Thoracic aorta endothelial cell (primary cell): ENCODE data around the gene TNNI3K. TPM values are rescaled to one million over a fixed set of nuclear protein-coding genes. Genes with fewer than 3 reads are reported as not detected.

Experiments used
- total RNA-seq: library from RNA; depleted of rRNA; stranded (reverse); fragments of >200 nt; gene quantifications from 2 replicates; pipeline ENCODE4 v1.2.3, GENCODE V29; 2012

TNNI3K gene, protein sequence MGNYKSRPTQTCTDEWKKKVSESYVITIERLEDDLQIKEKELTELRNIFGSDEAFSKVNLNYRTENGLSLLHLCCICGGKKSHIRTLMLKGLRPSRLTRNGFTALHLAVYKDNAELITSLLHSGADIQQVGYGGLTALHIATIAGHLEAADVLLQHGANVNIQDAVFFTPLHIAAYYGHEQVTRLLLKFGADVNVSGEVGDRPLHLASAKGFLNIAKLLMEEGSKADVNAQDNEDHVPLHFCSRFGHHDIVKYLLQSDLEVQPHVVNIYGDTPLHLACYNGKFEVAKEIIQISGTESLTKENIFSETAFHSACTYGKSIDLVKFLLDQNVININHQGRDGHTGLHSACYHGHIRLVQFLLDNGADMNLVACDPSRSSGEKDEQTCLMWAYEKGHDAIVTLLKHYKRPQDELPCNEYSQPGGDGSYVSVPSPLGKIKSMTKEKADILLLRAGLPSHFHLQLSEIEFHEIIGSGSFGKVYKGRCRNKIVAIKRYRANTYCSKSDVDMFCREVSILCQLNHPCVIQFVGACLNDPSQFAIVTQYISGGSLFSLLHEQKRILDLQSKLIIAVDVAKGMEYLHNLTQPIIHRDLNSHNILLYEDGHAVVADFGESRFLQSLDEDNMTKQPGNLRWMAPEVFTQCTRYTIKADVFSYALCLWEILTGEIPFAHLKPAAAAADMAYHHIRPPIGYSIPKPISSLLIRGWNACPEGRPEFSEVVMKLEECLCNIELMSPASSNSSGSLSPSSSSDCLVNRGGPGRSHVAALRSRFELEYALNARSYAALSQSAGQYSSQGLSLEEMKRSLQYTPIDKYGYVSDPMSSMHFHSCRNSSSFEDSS
- not detected in 2 replicates for total RNA-seq

DNA sequence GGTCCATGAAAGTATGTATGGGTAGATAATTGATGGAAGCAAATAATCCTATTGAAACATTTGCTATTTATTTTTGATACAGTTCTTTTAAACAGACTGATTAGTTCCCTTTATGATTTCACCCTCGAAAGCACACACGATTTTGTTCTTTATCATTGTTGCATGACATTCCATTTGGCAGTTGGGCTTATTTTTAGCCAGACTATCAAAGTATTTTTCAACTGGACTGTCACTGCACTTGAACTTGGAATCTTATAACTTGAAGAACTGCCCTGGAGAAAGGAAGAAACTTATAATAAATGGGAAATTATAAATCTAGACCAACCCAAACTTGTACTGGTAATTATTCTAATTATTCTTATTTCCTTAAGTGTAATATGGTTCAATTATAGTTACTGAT, at the start of gene TNNI3K:
TSS of gene TNNI3K (plus strand) at position 235 of the 400 bp plus-strand sequence. CDS start at position 300, 65 bp downstream.

DNA sequence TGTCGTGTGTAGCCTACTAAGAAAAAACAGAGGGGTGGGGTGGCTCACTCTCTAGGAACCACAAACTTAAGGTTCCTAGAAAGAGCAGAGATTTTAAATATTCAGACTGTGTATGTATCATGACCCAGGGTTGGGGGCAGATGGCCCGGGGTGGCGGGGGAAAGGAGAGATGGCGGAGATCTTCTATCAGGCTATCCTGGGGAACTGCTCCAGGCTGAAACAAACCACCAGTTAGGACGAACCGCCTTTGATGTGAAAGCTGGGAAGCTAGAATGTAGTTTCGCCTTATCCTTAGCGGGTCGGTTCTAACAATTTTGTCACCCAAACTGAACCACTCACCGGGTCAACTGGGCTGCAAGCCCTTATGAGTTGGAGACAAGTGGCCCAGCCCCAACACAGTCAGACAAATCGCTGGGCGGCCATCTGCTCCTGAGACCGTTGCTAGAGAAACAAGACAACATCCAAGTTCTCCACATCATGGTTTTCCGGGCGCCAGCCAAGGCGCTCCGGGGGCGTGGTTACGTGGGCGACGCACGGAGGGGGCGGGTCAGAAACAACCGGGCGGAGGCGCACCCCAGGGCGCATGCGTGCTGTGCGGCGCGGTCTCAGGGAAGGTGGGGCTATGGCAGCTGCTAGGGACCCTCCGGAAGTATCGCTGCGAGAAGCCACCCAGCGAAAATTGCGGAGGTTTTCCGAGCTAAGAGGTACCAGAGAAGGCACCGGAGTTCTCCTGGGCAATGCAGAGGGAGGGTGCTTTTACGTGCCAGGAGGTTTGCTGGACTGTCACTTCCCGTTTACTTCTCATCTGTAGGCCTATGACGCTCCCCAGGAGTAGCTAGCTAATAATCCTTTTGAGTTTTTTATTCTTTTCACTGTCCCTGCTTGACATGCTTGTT, 37.3 kb upstream of the TNNI3K start, which contains the start of the genes FPGT and LRRIQ3:
TSS of gene FPGT (plus strand) at position 586 of the 896 bp plus-strand sequence. CDS start at position 623, 37 bp downstream.
TSS of gene LRRIQ3 (minus strand) at position 520 of the 896 bp plus-strand sequence. CDS start 14,492 bp downstream, outside the sequence.

DNA sequence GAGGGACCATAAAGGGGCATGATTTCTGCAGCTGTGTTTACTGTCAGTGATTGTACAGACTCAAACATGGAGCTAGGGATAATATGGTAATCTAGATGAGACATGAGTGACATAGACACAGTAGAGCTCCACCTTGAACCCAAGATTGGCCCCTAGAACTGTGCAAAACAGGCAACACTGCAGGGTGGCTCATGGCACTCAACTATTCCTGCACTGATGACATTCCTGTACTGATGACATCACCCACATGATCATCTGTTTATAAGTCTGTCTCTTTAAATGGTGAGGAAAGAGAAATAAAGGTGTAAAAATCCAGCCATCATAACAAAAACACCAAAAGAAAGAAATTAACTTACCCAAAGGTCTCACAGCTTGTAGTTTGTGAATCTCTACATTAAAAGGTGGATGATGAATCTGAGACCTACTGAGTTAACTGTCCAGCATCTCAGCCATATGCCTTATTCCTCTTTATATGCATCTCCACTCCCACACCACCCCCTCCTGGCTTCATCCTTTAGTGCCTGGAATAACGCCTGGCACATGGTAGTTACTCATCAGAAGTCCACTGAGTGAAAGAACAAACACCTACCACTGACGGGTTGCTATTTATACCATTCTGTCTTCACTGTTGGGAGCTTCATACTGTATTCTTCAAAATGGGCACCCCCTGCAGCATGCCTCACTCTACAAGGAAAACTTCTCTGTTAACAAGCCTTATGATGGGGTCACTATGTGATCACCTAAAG, 277.2 kb downstream of the TNNI3K start, which contains the start of gene LRRC53:
TSS of gene LRRC53 (minus strand) at position 442 of the 746 bp plus-strand sequence. CDS start 29,262 bp downstream, outside the sequence.

Other genes with a start within 250 kb of the TNNI3K start
- 0.93 and 1.0 TPM in 2 replicates for gene LRRIQ3, start 37.2 kb upstream of the TNNI3K start, total RNA-seq
- gene FPGT, start 37.1 kb upstream of the TNNI3K start, total RNA-seq: 19.7 and 21.9 TPM in 2 replicates